AG20443 (cell line): ENCODE measurements around the gene NEU1.
A peak's percentile ranks its signal among the peaks of the same experiment; 100 is the strongest.
"Not testable (repeated sequence)": the region's sequence is repeated elsewhere in the genome, so short reads cannot be mapped to it uniquely, and the experiment has no call there.

Experiments used
- DNase-seq: peaks from one replicate; pipeline ENCODE4 v3.0.0; 2012; ENCODE audit warnings: low spot score, mixed read lengths

NEU1 gene

DNA sequence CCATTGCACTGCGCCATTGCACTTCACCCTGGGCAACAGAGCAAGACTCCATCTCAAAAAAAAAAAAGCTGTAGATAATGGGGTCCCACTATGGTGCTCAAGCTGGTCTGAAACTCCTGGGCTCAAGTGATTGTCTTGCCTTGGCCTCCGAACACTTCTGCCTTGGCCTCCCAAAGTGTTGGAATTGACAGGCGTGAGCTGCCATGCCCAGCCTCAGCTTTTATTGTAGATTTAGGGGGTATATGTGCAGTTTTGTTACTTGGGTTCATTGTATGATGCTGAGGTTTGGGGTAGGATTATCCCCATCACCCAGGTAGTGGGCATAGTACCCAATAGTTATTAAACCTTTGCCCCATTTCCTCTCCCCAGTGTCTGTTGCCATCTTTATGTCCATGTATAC lies 23.7 kb downstream of the NEU1 start:
- DNase-seq: no peak

DNA sequence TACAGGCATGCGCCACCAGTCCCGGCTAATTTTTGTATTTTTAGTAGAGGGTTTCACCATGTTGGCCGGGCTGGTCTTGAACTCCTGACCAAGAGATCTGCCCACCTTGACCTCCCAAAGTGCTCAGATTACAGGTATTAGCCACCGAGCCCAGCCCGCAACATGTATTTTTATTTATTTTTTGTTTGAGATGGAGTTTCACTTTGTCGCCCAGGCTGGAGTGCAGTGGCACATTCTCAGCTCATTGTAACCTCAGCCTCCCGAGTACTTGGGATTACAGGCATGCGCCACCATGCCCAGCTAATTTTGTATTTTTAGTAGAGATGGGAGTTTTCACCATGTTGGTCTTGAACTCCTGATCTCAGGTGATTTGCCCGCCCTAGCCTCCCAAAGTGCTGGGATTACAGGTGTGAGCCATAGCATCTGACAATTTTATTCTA lies 24.5 kb downstream of the NEU1 start:
- not testable (repeated sequence) for DNase-seq

DNA sequence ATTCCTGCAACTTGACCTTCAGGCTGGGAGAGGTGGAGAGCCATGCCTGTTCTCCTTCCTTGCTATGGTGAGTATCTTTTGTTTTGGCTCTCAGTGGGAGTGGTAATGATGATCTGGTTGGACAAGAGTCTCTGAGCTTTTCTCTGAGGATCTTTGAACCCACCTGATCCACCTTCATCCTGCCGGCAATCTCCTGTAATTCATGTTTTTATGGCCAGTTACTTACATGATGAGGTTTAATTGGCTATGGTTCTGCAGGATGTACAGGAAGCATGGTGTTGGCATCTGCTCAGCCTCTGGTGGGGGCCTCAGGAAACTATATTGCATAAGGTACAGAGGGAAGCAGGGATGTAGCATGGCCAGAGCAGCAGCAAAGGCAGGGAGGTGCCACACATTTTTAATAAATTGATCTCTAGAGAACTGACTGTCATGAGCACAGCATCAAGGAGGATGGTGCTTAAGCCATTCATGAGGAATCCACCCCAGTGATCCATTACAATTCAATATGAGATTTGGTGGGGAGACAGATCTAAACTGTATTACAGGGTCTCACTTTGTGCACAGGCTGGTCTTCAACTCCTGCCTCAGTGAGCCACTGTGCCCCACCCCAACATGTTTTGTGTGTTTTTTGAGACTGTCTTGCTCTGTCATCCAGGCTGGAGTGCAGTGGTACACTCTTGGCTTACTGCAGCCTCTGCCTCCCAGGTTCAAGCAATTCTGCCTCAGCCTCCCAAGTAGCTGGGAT lies 25.1 kb downstream of the NEU1 start:
- no peak for DNase-seq

GRCh38 chr6:31836474-31837368 lies 25.9 kb downstream of the NEU1 start:
- DNase-seq: peak; percentile 38

GRCh38 chr6:31836047-31836473 lies 26.6 kb downstream of the NEU1 start:
- no peak for DNase-seq

- DNase-seq: peak; percentile 92
Observed at GRCh38 chr6:31834367-31835250, 28.0 kb downstream of the NEU1 start.

DNA sequence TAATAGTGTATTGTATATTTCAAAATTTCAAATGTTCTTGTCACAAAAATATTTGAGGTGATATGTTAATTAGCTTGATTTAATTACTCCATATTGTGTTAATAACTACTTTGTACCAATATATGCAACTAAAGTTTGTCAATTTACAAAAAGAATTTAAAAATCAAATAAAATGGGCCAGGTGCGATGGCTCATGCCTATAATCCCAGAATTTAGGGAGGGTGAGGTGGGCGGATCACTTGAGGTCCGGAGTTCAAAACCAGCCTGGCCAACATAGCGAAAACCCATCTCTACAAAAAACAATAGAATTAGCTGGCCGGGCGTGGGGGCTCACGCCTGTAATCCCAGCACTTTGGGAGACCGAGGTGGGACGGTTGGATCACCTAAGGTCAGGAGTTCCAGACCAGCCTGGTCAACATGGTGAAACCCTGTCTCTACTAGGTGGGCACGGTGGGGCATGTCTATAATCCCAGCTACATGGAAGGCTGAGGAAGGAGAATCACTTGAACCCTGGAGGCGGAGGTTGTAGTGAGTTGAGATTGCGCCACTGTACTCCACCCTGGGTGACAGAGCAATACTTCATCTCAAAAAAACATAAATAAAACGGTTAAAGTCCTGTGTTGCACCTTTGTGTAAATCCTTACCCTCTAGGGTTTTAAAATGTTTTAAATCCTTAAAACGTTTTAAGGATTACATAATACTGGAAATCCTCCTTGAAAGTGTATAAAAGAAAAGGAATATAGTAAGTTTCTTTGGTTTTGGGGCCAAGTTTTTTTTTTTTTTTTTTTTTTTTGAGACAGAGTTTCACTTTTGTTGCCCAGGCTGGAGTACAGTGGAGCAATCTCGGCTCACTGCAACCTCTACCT lies 31.0 kb downstream of the NEU1 start:
- no peak for DNase-seq

DNA sequence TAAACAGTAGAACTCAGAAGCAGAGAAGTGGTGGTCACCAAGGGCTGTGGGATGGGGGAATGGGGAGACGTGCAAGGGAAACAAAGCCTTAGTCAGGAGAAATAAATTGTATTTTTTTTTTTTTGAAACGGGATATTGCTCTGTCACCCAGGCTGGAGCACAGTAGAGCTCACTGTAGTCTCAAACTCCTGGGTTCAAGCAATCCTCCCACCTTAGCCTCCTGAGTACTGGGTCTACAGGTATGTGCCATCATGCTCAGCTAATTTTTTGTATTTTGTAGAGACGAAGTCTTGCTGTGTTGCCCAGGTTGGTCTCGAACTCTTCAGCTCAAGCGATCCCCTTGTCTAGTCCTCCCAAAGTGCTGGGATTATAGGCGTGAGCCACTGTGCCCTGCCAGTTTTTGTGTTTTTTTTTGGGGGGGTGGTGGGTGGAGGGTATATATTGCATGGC lies 31.7 kb downstream of the NEU1 start:
- no peak for DNase-seq

DNA sequence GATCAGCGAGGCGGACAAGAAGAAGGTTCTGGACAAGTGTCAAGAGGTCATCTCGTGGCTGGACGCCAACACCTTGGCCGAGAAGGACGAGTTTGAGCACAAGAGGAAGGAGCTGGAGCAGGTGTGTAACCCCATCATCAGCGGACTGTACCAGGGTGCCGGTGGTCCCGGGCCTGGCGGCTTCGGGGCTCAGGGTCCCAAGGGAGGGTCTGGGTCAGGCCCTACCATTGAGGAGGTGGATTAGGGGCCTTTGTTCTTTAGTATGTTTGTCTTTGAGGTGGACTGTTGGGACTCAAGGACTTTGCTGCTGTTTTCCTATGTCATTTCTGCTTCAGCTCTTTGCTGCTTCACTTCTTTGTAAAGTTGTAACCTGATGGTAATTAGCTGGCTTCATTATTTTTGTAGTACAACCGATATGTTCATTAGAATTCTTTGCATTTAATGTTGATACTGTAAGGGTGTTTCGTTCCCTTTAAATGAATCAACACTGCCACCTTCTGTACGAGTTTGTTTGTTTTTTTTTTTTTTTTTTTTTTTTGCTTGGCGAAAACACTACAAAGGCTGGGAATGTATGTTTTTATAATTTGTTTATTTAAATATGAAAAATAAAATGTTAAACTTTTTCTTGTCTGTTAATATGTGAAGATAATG lies 32.9 kb downstream of the NEU1 start:
- no peak for DNase-seq

DNA sequence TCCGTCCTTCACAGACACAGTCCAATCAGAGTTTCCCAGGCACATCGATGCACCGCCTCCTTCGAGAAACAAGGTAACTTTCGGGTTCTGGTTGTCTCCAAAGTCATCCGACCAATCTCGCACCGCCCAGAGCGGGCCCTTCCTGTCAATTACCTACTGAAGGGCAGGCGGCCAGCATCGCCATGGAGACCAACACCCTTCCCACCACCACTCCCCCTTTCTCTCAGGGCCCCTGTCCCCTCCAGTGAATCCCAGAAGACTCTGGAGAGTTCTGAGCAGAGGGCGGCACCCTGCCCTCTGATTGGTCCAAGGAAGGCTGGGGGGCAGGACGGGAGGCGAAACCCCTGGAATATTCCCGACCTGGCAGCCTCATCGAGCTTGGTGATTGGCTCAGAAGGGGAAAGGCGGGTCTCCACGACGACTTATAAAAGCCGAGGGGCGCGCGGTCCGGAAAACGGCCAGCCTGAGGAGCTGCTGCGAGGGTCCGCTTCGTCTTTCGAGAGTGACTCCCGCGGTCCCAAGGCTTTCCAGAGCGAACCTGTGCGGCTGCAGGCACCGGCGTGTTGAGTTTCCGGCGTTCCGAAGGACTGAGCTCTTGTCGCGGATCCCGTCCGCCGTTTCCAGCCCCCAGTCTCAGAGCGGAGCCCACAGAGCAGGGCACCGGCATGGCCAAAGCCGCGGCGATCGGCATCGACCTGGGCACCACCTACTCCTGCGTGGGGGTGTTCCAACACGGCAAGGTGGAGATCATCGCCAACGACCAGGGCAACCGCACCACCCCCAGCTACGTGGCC lies 35.1 kb downstream of the NEU1 start, which contains the start of gene HSPA1B:
Gene HSPA1B (plus strand): TSS at position 453 of the 794 bp plus-strand sequence. CDS start 213 bp downstream, at position 666.
- peak; percentile 96 for DNase-seq

DNA sequence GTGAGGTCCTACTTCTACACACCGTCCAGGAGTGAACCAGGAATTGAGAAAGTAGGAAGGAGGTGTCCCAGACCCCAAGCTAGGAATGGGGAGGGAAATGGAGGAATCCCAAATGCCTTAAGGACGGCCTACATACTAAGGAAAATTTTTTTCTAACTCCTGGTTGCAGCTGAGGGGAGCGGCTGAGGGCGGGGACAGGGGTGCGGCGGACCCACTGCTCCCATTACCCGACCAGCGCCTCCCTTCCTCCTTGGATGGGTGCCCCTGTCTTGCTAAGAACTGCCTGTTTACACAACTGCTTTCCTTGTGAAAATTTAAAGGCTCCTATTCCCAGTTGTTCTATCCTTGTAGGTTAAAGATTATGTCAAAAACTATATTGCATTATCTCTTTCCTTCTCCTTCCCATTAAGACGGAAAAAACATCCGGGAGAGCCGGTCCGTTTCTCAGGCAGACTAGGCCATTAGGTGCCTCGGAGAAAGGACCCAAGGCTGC lies 35.8 kb downstream of the NEU1 start:
- DNase-seq: peak; percentile 80

GRCh38 chr6:31825553-31825952 lies 37.1 kb downstream of the NEU1 start:
- no peak for DNase-seq

DNA sequence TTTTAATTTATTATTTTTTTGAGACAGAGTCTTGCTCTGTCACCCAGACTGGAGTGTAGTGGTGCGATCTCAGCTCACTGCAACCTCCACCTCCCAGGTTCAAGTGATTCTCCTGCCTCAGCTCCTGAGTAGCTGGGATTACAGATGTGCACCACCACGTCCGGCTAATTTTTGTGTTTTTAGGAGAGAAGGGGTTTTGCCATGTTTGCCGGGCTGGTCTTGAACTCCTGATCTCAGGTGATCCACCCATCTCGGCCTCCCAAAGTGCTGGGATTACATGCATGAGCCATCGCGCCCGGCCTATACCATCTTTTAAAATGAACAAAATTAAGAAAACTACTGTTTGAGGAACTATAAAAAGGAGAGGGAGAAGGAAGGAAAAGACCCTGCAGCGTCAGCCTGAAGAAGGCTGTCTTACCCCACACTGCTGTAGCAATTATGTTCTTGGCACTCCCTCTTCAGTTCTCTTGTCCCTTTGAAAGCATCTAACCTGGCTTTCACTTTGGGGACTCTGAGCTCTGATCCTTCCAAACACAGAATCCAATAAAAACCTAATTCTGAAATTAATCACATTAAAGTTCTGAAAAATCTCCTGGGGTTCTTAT lies 38.9 kb downstream of the NEU1 start:
- not testable (repeated sequence) for DNase-seq

GRCh38 chr6:31822036-31822821 lies 40.4 kb downstream of the NEU1 start:
- peak; percentile 86 for DNase-seq

GRCh38 chr6:31821301-31822035 lies 41.2 kb downstream of the NEU1 start:
- peak; percentile 42 for DNase-seq

DNA sequence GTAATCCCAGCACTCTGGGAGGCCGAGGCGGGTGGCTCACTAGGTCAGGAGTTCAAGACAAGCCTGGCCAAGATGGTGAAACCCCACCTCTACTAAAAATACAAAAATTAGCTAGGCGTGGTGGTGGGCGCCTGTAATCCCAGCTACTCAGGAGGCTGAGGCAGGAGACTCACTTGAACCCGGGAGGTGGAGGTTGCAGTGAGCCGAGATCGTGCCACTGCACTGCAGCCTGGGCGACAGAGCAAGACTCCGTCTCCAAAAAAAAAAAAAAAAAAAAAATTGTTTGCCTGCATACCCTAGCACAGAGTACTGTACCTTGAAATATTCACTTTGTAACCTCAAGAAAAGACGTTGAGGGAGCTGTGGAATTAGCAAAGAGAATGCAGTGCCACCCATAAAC lies 42.2 kb downstream of the NEU1 start:
- not testable (repeated sequence) for DNase-seq

DNA sequence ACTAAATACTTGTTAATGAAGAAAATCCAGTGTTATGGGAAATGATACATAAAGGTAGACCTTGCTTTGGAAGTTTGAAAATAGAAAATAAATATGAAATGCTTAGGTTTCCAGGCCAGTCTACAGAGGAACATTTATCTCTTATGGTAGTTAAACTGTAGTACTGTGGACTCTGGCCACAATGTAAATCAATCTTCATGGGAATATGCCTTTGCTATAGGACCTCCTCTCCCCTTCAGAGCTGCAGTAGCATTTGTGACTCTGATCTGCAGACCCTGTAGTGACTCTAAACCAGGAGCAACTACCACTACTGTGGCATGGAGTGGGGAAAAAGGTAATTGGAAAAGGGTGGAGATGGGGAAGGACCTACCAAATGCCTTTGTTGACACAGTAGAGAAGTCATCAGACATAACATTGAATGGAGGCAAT lies 42.7 kb downstream of the NEU1 start:
- no peak for DNase-seq
